Stimulated activated CD4-positive, alpha-beta T cell treated with anti-CD3 and anti-CD28 coated beads, Interleukin-12 subunit alpha, Interleukin-12 subunit beta, amount 100 ng/mL, for 4 hours (primary cell): ENCODE data around the gene S100B.
A peak's percentile ranks its signal among the peaks of the same experiment; 100 is the strongest.

Experiments used
- DNase-seq: peaks from one replicate; pipeline ENCODE4 v3.0.0-alpha.2; 2020

The S100B gene

DNA sequence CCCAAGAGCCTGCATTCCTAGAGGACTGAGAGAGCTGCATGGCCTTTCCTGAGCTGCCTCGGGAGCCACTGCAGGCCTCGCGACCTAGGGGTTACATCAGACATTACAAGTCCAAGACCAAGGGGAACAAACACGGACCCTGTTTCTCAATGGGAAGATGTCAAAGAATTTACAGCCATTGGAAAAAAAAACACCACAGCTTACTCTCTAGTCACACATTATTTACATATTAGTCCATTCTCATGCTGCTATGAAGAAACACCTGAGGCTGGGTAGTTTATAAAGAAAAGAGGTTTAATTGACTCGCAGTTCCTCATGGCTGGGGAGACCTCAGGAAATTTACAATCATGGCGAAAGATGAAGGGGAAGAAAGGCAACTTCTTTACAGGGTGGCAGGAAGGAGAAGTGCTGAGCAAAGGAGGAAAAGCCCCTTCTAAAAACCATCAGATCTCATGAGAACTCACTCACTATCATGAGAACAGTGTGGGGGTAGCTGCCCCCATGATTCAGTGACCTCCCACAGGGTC, 22.2 kb upstream of the S100B start:
- DNase-seq, result no peak

DNA sequence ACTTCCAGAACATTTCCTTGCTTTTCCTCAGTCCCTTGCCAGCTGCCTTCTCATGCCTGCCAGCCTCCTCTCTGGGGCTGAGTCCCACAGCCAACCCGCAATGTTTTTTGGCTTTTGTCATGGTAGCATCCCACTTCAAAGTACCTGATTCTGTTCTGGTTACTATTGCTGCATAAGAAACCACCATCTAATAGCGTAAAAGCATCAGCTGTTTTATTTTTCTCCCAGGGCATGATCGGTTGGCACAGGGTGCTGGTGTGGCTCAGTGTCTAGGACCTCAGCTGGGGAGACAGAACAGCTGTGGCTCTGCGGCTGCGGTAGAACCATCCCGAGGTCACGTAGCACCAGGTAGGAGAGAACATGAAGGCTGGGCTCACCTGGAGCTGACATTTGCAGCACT, 21.7 kb upstream of the S100B start:
- no peak for DNase-seq

DNA sequence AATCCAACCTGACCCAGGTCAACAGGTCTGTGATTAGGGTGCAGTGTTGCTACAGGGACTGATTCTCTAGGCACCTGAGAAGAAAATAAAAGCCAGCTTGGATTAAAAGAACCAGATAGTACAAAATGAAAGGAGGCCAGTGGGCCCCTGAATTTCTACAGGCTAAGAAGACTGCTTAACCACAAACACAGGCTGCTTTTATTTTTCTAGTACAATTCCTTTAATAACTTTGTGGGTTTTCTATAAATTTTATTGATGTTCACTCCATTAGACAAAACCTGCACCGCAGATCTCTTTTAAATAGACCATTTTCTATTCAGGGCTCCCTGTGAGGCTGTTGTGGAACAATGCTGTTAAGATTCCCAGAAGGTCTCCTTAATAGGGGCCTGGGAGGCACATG, 20.9 kb upstream of the S100B start:
- DNase-seq, result no peak

DNA sequence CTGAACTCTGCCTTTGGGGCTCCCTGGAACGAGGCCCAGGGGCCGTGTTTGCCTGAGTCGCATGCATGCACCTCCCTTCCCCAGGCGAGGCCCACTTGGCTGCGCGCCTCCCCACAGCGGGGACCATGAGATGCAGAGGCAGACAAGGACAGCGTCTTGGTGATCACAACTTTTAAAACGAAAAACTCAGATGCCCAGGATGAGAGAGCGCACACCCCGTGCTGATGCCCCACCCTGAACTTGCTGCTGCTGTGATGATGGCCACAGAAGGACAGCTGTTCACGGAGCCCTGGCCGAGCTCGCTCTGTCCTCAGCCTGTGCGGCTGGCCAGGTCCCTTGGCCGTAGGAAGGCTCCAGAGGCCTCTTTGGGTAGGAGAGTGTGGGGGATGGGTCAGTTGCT, 19.2 kb upstream of the S100B start:
- DNase-seq, result no peak

DNA sequence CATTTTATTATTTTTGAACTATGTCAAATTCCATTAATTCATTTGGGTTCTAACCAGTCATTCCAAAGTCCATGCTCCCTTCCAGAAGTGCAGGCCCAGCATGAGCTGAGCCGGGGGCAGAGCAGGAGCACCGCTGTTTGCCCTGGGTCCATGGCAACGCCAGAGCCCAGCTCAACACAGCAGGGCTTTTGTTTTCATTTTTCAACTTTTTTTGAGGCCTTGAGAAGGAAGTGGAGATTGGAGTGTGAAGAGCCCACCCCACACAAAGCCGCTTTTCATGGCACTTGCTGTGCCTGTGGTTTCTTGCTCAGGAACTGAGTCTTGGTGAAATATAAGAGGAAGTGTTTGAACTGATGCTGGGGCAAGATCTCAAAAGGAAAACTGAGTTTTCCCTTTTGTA, 17.3 kb upstream of the S100B start:
- DNase-seq, result no peak

DNA sequence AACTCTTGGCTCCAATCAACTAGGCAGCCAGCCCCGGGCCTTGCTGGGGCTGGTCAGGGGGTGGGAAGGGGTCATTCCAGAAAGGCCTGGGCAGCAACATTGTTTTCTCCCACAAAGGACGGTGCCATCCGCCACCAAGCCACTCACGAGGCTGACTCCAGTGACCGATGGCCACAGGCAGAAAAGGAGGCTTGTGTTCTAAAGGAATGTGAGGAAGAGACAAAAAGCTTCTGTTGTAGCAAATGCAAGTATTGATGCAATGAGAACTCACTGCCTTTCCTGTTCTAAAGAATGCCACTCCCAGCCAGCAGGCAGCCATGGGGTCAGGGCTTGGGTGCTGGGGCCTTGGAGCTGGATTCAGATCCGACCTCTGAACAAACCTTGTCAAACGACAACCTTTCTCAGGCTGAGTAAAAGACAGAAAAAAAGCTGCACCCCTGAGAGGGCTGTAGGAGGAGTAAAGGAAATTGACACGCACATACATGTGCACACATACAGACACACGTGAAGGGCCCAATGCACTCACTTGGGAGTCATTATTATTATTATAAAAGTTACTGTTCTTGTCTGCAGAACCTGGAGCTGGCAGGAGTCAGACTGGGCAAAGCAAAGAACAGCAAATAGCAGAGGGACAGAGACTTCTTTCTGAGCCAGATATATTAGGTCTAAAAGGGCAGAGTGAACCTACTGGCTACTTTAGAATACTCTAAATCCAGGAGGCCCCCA, 16.7 kb upstream of the S100B start:
- DNase-seq, result no peak

DNA sequence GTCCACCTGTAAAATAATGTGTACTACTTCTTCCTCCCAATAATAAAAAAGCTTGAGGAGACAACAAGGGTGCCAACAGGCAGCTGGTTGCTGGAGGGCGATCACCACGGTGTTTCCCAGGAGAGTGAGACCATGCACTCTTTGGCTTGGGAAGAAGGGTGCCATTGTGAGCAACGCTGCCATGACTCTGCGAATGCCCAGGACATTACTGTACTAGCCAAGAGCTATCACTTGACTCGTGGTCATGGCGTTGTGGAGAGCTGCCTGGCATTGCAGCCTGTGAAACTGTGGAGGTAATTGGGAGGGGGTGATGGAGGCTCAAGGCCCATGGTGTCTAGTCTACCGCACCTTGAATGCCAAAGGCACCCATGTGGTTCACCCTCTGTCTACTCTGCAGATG, 16.0 kb upstream of the S100B start:
- DNase-seq, result no peak

DNA sequence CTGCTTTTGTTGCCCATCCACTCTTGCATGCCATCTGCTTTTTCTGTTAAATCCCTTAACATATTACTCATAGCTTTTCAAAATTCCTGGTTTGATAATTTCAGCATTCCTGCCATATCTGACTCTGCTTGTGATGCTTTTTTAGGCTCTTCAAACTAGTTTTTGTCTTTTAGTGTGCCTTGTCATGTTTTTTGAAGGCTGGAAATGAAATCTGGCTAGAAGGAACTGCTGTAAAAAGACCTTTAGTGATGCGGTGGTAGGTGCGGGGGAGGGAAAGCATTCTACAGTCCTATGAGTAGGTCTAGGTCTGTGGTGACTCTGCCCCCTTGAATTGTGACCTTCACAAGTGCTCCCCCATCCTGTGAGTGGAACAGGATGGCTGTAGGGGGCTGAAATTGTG, 15.0 kb upstream of the S100B start:
- no peak for DNase-seq

DNA sequence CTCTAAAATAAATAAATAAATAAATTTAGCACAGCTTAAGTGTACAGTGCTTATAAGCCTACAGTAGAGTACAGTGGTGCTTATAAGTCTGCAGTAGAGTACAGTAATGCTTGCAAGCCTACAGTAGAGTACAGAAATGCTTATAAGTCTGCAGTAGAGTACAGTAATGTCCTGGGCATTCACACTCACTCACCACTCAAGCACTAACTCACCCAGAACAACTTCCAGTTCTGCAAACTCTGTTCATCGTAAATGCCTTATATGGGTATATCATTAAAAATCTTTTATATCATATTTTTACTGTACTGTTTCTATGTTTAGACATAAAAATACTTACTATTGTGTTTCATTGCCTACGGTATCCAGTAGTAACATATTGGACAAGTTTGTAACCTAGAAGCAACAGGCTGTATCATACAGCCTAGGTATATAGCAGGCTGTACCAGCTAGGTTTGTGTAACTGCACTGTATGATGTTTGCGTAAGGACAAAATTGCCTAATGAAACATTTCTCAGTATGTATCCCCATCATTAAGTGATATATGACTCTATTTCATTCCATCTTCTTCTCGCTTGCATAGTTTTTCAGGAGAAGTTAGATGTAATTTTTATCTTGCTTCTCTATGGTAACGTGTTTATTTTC, 14.0 kb upstream of the S100B start:
- DNase-seq, result no peak

DNA sequence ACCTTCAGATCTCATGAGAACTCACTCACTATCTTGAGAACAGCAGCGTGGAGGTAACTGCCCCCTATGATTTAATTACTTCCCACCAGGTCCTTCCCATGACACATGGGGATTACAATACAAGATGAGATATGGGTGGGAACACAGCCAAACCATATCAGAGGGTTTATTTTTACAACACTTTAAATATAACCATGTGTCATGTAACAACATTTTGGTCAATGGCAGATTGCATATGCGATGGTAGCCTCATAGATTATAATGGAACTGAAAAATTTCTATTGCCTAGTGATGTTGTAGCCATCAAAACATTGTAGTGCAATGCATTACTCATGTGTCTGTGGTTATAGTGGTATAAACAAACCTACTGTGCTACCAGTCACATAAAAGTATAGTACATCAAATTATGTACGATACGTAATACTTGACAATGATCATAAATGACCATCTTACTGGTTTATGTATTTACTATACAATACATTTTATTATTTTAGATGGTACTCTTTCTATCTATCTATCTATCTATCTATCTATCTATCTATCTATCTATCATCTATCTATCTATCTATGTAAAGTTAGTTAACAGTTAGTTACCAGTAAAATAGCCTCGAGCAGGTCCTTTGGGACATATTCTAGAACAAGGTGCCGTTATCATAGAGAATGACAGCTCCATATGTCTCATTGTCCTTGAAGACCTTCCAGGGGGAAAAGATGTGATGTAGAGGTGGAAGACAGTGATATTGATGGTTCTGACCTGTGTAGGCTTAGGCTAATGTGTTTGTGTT, 12.6 kb upstream of the S100B start:
- DNase-seq, result no peak

DNA sequence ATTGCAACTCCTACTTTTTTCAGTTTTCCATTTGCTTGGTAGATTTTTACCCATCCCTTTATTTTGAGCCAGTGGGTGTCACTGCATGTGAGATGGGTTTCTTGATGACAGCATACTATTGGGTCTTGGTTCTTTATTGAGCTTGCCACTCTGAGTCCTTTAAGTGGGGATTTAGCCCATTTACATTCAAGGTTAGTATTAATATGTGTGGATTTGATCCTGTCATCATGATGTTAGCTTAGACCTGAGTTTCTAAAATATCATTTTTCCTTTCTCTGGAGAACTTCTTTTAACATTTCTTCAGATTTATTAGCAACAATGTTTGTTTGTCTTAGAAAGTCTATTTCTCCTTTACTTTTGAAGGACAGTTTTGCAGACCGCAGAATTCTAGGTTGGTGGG, 11.8 kb upstream of the S100B start:
- DNase-seq, result no peak

DNA sequence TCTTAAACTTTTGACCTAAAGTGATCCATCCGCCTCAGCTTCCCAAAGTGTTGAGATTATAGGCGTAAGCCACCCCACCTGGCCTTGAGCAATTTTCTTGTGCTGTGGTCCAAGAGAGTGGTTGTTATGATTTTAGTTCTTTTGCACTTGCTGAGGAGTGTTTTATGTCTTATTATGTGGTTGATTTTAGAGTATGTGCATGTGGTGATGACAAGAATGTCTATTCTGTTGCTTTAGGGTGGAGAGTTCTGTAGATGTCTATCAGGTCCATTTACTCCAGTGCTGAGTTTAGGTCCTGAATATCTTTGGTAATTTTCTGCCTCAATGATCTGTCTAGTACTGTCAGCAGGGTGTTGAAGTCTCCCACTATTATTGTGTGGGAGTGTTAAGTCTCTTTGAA, 11.2 kb upstream of the S100B start:
- no peak for DNase-seq

DNA sequence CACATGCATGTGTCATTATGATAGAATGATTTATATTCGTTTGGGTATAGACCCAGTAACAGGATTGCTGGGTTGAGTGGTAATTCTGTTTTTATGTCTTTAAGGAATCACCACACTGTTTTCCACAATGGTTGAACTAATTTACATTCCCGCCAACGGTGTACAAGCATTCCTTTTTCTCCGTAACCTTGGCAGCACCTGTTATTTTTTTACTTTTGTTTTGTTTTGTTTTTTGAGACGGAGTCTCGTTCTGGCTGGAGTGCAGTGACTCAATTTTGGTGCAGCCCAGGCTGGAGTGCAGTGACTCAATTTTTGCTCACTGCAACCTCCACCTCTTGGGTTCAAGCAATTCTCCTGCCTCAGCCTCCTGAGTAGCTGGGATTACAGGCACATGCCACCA, 8.5 kb upstream of the S100B start:
- no peak for DNase-seq

DNA sequence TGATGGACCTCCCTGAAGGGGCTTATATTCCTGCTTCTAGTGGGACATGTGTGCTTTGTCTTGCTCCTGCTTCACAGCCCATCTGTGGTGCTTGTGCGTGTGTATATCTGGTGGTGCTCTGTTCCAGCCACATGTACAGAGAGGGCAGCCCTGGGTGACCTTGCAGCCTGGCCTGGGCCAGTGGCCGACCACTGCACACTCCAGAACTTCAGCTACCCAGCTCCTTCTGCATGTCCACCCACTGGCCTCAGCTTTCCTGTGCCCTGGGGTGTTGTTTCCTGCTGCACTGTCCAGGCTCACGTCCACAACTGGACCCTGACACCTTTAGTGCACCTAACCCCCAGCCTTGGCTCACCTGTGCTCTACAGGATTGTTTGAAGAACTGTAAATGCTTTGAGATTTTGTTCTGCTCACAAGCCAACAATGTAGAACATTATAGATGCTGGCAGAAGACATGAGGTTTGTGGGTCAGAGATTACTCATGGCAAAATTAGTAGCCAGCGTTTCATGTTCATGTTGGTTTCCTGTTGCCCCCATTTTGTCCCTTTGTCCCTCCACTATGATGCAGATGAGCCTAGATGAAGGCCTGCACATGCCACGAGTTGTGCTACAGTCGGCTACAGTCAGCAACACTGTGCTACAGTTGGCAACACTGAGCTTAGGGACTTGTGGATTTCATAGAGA, 5.3 kb upstream of the S100B start:
- no peak for DNase-seq

DNA sequence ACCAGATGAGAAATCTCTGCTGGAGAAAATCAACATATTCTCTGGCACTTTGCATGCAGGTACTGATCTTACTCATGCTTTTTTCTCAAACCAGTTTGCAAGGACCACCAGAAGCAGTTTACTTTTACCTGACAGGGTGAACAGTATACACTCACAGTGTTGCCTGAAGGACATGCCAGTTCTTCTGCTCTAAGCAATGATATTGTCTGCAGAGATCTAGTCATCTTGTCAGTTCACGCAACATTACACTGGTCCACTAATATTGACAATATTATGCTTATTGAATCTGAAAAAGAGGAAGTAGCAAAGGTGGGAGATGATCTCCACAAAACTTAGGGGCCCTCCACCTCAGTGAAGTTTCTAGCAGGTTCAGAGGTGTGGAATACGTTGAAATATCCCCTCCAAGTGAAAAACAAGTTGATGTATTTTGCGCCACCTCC, 3.8 kb upstream of the S100B start:
- DNase-seq, result no peak

DNA sequence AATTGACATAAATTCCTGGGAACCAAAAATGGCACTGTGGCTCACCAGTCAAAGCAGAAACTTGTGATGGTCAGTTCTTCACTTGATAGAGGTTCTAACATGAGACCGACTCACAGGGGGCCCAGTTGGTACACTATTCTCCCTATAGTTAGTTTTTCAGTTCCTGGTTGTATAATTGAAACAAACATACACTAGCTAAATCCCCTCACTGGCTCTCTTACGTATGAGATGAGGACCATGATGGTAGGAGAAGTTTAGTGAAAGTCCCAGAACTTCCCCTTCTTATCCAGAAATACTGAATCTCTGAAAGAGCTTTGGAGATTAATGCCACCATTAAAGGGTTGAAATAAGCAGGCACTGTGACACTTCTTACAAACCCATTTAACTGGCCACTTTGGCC, 2.8 kb upstream of the S100B start:
- DNase-seq, result no peak

DNA sequence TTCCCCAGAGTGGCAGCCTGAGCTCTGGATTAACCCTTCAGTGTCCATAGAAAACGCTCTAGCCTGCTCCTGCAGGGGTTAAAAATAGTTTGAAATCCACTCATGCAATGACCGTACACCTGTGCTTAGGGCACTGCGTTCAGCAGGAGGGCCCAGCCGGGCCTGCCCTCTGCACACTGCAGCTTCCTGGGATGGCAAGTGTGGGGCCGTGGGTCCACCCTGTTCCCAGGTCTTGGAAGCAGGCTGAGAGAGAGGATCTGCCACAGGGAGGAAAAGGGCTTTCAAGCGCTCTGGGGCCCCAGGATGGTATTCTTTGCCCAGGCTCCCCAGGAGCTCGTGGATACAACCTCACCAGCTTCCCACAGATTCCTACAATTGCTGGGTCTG, 1.5 kb upstream of the S100B start:
- no peak for DNase-seq

DNA sequence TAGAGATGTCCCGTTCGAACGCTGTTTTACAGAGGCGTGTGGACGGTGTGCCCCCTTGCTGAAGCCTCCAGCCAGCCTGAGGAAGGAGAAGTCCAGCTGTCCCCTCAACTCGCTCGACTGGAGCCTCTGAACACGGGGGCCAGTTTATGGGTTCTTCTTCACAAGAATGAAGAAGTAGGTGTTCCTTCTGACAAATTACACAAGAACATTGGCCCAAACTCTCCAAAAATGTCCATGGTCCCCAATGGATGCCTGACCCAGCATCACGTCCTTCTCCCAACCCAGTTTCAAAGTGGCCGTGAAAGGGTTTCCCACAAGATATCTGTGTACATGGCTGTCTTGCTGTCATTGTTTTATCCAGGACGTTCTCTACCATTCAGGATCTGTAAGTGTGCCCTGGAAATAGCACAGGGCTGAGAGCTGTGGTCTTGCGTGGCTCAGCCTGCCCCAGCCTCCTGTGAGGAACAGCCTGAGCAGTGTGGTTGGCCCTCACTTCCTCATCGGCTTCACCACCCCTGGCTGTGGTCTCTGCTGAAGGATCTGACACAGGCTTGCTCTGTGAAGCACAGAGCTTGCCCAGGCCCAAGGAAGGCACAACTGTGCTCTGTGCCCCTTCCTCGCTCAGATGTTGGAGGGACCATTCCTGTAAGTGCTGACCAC, 1.0 kb upstream of the S100B start:
- peak; percentile 16 for DNase-seq

DNA sequence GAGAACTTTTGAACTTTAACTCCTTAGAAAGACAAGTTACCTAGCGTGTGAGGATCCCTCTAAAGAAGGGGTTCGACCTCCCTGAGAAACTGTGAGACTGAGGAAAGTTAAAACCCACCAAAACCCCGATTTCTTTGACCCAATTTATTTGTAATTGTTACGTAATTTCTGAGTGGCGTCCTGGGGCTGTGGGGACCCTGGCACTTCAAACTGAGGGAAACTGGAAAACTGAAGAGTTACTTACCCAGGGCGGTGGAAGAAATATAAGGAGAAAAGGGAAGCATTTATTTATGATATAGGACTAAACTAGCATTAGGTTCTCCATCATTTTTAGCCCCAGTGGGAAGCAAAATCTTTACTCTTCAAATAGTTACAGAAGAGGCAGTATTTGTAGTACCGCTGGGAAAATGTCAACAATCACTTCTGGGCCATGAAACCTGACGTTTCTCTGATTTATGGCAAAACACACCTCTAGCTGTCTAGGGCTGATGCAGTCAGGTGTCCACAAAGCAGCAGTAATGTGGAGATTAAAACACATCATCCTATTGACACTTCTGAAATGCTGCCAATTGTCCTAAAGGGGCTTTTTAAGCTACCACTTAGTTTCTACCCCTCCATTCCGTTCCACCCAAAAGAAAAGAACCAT, 430 bp downstream of the S100B start:
- no peak for DNase-seq

DNA sequence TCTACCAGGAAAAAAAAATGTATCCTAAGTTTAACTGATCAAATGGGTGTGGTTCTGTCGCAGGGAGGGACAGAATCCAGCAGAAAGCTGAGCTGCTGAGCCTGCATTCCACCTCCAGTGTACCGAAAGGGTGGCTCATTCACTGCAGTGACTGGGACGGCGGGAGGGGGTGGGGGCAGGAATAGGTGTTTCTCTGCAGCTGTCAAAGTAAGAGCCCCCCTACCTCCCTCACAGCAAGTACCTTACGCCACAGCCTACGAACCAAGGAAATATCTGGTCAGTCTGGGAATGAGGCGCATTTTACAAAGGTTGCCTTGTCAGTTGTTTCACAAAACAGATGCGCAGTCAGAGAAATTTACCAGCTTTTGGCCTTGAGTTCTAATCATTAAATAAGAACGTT, 1.7 kb downstream of the S100B start:
- no peak for DNase-seq

DNA sequence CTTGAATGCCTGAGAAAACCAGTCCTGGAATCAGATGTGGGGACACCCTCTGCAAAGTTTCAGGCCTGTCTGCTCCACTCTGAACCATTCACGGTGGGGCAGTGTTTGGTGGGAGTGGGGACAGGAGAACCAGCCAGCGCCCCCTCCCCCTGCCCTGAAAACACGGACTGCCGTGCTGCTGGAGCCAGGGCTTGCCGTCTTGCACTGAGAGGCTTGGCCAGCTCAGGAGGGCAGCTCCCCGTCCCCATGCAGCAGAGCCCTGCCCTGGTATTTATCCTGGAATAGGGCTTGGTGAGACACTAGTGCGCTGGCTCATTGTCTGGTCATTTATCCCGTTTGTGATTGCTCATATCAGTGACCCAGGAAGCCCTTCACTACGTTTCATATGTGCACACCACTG, 3.9 kb downstream of the S100B start:
- DNase-seq, result no peak

DNA sequence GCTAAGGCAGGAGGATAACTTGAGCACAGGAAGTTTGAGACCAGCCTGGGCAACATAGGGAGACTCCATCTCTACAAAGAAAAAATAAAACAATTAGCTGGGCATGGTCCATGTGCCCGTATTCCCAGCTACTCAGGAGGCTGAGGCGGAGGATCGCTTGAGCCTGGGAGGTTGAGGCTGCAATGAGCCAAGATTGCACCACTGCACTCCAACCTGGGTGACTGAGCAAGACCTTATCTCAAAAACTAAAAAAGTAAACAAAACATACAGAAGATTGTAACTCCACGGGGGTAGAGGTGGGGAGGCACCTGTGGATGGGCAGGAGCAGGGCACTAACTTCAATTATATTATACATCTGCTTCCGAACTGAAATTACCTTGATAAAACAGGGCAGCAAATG, 4.6 kb downstream of the S100B start:
- no peak for DNase-seq
